HFF-Myc (cell line): ENCODE results near the gene HTR4.

Source experiments
- DNase-seq: peaks from one replicate; pipeline ENCODE4 v3.0.0-alpha.2; 2011; ENCODE audit warnings: low read depth; ENCODE audit errors: extremely low read depth
- H3K4me3 ChIP-seq: replicated peaks from 2 replicates; pipeline ENCODE4 v1.5.1; 2011; ENCODE audit warnings: low read depth, mild to moderate bottlenecking, control low read depth, low read length
- TF ChIP-seq, protein P1 (sequence below): IDR thresholded peaks from 2 replicates; pipeline ENCODE4 v1.5.1; 2012; ENCODE audit warnings: mild to moderate bottlenecking, low read depth, low read length, control low read depth; ENCODE audit errors: missing control alignments

HTR4 gene

DNA sequence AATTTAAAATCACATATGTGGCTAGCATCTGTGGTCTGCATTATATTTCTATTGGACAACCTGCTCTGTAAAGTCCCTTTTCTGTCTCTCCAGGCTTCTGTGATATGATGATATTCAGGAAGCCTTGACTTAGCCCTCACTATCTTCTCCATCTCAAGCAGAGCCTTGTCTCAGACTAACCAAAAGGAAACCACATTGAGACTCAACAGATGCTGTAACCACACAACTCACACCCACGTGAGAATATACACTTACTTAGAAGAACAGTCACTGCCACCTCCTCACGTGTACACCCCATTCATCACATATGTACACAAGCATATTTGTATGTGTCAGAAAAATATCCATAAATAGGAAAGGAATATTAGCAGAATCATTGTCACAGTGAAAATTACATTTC lies 33.6 kb downstream of the HTR4 start:
- no peak overlapping the region for H3K4me3 ChIP-seq
- DNase-seq: no peak
- TF ChIP-seq, protein P1, sequence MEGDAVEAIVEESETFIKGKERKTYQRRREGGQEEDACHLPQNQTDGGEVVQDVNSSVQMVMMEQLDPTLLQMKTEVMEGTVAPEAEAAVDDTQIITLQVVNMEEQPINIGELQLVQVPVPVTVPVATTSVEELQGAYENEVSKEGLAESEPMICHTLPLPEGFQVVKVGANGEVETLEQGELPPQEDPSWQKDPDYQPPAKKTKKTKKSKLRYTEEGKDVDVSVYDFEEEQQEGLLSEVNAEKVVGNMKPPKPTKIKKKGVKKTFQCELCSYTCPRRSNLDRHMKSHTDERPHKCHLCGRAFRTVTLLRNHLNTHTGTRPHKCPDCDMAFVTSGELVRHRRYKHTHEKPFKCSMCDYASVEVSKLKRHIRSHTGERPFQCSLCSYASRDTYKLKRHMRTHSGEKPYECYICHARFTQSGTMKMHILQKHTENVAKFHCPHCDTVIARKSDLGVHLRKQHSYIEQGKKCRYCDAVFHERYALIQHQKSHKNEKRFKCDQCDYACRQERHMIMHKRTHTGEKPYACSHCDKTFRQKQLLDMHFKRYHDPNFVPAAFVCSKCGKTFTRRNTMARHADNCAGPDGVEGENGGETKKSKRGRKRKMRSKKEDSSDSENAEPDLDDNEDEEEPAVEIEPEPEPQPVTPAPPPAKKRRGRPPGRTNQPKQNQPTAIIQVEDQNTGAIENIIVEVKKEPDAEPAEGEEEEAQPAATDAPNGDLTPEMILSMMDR: no peak

DNA sequence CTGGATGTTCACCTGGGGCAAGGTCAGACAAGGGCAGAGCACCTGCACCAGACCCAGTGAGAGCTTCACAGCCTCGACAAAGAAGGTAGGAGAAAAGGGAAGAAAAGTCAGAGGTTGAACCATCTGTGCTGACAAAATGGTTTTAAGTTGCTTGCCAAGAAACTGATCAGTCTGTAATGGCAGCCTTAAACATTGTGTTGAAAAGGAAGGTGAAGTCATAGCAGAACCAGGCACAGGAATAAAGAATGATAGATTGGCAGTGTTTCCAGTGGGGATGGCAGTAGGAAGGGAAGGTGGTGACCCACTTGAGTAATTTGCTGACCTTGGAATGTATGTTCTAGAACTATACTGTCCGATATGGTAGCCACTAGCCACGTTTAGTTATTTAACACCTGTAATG lies 34.2 kb downstream of the HTR4 start:
- DNase-seq: no peak
- TF ChIP-seq, protein P1: no peak
- no peak overlapping the region for H3K4me3 ChIP-seq

DNA sequence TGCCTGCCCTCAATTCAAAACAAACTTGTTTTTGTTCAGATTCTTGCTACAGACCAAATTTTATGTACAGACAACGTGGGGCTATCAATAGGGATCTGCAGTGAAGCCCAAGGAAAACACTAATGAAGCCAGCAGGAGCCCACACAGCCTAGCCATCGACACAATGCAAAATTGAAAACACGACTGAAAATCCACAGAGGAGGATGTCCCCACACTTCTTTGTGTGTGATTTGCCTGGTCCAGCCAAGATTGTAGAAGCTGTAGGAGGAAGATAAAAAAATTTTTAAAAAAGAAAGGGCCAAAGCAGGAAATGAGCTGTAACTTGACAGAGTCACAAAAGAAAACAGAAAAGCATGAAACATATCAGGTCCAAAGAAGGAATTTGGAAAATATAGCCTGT lies 34.8 kb downstream of the HTR4 start:
- DNase-seq: no peak
- H3K4me3 ChIP-seq: no peak overlapping the region
- TF ChIP-seq, protein P1: no peak

DNA sequence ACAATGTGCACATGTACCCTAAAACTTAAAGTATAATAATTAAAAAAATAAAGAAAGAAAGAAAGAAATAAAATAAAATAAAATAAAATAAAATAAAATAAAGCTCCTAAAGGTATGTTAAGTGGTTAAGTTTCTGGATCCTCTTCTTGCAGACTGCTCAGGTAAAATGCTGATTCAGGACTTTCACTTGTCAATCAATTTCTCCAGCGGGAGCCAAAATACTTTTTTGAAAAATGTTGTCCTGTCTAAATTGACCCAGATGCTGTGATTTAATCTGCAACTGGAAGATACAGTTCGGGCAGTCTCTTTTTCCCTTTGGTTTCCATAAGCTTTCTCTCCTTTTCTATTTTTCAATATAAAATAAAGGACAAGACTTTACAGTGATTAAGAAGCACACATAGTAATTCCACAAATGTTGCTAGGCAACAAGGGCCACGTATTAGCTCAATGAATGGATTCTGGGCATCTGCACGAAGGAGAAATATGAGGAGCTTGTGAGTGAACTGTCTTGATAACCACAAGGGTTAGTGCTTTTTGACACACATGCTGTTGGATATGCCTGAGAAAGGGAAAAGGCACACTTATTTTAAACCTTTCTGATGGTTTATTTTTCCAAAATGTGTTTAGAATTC lies 38.6 kb downstream of the HTR4 start:
- H3K4me3 ChIP-seq: no peak overlapping the region
- DNase-seq: peak; percentile 2
- TF ChIP-seq, protein P1: no peak

DNA sequence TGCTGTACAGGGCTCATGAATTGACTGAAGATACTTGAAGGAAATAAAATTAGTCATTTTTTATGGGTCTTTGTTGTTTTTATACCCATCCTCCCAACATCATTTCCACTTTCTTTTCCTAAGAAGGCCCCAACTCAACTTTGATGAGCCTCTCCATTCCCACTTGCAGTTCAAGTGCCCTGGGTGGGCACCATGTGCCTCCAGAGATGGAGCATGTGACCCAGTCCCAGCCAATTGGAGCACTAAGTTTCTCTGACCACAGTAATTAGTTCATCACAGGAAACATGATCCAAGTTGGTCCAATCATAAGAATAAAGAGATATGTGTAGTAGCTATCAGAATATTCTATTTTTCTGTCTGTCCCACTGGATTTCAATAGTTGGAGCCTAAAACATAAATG lies 46.9 kb downstream of the HTR4 start:
- DNase-seq: no peak
- TF ChIP-seq, protein P1: no peak

DNA sequence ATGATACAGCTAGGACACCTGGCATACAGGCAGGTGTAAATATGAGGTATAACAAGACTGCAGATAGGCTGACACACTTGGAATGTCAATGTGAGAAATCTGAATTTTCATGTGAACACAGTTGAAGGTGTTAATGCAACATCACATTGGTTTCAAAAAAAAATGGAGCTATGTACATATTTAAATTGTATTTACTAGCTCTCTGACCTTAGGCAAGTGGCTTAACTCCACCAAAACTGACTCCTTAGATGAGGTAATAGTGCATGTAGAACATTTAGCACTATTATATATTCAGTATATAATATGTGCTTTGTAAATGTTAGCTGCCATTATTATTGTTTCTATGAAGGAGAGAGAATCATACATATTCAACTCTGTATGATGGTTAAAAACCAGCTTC lies 48.0 kb downstream of the HTR4 start:
- no peak for DNase-seq
- H3K4me3 ChIP-seq: no peak overlapping the region
- TF ChIP-seq, protein P1: no peak

More for the DNA sequence above, 46.9 kb downstream of the HTR4 start:
- no peak overlapping the region for H3K4me3 ChIP-seq

DNA sequence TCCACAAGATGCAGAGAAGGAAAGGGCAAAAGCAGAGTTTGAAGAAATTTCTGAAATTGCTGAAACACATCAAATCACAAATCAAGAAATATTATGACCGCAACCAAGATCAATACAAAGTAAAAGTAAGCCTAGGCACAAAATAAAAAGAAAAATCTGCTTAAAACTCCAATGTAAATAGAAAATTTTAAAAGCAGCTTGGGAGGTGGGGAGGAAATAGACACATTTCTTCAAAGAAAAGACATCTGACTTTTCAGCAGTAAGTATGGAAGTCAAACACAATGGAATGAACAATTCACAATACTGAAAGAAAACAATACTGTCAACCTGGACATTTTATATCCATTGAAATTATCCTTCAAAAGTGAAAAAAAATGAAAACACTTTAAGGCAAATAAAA lies 55.1 kb downstream of the HTR4 start:
- TF ChIP-seq, protein P1: no peak
- DNase-seq: no peak
- no peak overlapping the region for H3K4me3 ChIP-seq
